SK-N-DZ (cell line): ENCODE measurements around the gene ATOX1.

Source experiments
- DNase-seq: peaks from one replicate; pipeline ENCODE4 v3.0.0-alpha.2; 2015; ENCODE audit warnings: low spot score

The ATOX1 gene

GRCh38 chr5:151734064-151734408 lies 24.4 kb downstream of the ATOX1 start:
- DNase-seq = no peak

DNA sequence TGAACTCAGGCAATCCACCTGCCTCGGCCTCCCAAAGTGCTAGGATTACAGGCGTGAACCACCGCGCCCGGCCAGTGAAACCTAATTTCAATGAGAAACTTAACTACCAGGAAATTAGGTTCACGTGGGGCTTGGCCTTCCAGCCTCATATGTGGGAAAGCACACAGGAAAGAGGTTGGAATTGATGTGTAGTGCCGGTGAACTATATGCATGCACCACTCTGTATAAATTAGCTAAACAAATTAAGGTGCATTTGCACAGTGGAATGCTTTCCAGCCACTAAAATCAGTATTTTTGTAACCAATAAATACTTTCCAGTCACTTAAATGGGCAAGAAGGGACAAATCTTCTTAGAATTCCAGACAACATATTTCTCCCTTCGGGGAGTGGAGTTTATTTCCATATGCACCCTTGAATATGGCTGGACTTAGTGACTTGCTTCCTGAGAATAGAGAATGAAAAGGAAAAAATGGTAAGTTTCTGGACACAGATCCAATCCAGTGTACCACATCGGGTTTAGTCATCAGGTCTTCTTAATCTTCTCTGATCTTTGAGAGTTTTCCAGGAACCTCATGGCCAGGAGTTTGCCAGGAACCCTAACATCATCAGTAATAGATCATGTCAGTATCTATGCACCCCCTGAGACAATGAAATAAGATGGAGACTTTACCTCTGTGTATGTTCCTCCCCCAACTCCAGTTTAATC lies 24.9 kb downstream of the ATOX1 start:
- DNase-seq = no peak

- DNase-seq = no peak
These were observed 28.1 kb downstream of the ATOX1 start for GRCh38 chr5:151730381-151730780.

- peak; percentile 44 for DNase-seq
These were observed 28.8 kb downstream of the ATOX1 start for GRCh38 chr5:151729597-151729996.

DNA sequence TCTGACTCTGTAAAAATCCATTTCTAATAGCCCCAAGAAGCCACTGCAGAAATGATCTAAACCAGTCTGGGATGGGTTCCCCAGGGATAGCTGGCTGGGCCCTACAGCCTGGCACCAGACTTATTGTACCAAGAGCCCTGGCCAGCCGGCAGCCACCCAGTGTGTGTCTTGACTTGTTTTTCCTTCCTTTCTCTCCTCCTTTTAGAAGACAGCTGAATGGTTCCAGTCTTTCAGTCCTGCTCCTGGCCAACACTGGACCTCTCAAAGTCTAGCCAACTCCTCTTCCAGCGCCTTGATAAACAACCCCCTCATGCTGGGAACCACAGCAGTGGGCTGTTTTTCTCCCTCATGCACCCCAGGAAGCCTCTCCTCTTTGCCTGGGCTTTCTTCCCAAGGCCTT lies 34.1 kb downstream of the ATOX1 start:
- DNase-seq = no peak

DNA sequence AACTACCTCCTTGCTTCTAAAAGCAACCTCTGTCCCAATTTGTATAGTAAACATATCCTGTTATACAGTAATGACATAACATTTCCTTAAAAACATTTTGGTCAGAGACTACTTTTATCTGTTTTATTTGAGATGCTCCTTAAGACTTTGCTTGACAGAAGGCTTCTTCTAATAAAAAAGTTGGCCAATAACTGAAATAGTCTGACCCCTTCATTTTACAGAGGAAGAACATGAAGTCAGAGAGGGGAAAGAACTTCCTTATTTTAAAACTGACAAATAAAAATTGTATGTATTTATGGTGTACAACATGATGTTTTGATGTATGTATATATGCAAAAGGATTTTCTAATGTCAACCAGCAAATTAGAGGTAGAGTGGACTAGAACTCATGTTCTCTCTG lies 35.9 kb downstream of the ATOX1 start:
- DNase-seq = no peak

DNA sequence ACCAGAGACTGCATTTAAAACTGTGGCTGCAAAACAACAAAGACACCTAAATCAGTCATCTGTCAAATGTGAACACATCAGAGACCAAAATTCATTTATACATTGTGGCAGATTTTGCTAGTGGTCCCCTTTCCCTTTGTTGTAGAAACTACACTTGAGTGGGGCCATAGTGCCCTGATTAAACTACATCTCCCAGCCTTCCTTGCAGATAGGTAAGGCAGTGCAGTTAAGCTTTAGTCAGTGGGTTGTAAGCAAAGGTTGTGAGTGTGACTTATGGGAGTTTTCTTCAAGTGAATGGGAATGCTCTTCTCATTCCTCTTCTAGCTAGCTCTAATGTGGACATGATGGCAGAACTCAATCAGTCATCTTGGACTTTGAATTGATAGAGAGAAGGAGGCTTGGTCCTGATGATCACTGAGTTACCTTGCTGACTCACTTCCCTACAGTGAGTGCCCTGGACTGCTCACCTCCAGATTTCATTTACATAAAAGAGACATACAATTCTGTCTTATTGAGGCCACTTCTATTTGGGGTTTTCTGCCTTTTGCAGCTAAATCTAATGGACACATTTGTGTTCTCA lies 36.5 kb downstream of the ATOX1 start:
- no peak for DNase-seq

DNA sequence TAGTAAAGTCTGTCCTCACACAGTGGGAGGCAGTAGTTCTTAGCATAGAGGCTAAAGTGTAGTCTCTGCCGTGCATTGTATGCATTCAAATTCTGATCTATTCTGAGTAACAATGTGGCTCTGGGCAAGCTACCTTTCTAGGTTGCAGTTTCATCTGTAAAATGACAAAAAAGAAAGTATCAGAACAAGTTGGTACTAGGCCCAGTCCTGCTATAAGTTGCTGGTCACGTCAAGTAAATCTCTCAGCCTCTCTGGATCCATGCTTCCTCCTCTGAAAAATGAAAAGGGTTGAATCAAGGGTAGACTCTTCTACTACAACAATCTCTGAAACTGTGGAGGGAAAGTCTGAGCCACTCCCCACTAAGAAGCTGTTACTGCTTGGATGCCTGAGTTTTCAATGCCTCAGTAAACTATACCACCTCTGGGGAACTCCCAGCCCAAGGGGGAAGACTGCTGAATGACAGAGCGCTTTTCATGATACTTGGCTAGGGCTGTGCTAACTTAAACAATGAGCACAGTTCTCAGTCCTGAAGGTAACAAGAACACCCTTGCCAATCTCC lies 37.3 kb downstream of the ATOX1 start:
- DNase-seq = no peak

DNA sequence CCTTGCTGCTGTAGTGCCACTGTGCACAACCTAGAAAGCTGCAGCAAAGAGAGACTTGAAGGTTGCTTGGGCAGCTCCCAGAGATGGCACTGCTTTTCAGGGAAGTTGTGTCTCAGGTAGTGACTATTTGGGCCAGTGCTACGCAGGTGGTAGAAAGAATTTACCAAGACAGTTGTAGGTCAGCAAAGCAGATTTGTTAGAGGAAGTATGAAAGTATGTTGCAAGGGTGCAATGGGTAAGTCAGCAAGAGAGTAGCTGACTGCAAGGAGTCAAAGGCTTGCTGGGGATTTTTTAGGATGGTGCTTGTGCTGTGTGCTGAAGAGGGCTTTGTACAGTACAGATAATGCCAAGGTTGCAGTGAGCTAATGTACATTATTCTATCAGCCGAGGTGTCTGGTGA lies 38.2 kb downstream of the ATOX1 start:
- DNase-seq = no peak

DNA sequence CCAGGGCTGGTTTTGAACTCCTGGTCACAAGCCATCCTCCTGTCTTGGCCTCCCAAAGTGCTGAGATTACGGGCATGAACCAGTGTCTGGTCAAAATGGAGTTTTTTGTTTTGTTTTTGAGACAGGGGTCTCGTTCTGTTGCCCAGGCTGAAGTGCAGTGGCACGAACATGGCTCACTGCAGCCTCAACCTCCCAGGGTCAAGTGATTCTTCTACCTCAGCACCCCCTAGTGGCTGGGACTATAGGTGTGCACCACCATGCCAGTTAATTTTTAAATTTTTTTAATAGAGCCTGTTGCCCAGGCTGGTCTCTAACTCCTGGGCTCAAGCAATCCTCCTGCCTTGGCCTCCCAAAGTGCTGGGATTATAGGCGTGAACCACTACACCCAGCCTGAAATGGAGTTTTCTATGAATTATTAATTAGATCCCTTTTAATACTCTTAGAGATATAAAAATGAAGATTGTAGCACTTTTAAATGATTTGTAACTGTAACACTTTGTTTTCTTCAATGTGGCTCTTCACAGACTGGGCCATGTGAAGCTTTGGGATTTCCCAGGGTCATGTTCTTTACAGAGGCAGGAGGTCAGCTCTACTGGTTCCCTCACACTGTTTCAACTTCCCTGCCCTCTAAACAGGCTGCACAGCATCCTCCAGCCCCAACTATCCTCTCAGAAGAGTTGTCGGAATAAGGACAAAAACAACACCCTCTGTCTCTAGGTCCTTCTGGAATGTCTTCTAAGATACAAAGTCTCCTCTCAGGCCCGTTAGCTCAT lies 39.0 kb downstream of the ATOX1 start:
- no peak for DNase-seq

- no peak for DNase-seq
These were observed 39.8 kb downstream of the ATOX1 start for GRCh38 chr5:151718646-151719045.

GRCh38 chr5:151718153-151718552 lies 40.3 kb downstream of the ATOX1 start:
- no peak for DNase-seq

- DNase-seq = no peak
These were observed 41.0 kb downstream of the ATOX1 start for GRCh38 chr5:151717416-151717815.

DNA sequence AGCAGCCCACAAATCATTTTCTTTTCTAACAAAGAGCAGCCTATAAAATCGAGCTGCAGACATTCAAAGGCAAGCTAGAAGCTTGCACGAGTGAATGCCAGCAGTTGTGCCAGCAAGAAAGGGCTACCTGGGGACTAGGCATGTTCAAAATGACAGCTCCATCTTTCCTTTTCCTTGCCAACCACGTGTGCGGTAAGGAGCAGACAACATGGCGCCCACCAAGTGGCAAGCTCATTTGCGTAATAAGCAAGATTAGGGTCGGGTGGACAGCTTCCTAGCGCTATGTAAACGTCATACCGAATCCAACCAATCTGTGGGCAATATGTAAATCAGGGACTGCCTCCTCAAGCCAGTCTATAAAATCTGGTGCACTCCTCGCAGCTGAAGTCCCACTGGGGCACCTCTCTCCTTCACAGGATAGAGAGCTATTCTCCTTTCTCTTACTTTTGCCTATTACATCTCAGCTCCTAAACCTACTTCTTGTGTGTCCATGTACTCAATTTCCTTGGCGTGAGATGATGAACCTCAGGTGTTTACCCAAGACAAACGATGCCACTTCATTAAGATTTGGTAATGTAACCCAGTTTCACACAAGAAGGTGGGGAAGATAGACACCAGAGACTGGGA lies 49.2 kb downstream of the ATOX1 start:
- no peak for DNase-seq

DNA sequence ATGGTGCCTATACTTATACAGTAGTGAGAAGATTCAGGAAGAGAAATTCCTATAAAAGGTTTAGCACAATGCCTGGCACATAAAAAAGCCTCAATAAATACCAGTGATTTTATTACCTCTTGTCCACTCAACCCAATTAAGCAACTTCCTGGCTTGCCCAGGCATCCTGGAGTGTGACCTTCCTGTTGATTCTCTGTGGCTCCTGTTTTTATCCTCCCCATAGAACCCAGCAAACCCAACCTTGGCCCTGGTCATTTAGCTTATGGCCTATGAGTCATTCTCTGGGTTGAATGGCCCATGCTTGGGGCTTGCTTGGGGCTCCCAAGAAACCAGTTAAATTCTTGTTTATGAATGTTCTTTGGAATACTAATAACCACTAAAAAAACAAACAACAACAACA lies 50.3 kb downstream of the ATOX1 start:
- no peak for DNase-seq

- peak; percentile 57 for DNase-seq
These were observed 50.9 kb downstream of the ATOX1 start for GRCh38 chr5:151707567-151707966.

DNA sequence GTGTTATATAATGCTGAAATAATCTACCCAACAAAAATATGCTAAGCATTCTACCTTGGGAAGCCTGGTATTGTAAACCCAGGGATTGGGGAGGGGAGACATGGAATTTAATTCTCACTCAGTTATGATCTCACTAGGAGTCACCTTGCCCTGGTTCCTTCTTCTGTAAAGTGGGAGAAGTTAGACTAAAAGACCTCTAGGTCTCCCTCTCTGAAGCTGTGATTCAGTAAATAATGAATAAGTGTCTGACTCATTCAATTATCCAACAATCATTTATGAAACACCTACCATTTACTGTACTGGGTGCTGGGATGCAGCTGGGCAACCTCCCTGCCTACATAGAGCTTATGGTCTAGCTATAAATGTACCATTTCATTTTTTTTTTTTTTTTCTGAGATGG lies 51.5 kb downstream of the ATOX1 start:
- DNase-seq = no peak

DNA sequence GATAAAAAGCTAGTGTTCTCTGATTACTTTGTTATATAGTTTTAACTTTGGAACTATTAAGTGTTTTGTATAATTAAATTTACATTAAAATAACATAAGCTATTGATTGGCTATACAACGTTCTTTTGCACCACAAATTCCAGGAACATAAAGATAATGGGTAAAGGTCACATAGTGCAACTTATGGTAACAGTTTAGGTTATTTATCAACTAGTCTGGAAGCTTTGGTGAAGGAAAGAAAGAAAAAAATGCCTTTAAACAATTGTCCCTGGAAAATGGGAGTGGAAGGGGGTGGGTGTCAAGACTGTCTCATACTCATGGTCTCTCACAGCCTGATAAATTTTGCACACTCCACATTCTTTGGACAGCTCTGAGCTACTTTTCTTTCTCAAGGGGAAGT lies 54.7 kb downstream of the ATOX1 start:
- DNase-seq = no peak

- DNase-seq = peak; percentile 92
These were observed 55.2 kb downstream of the ATOX1 start for GRCh38 chr5:151703227-151703626.

GRCh38 chr5:151700820-151701219 lies 57.6 kb downstream of the ATOX1 start:
- DNase-seq = no peak

DNA sequence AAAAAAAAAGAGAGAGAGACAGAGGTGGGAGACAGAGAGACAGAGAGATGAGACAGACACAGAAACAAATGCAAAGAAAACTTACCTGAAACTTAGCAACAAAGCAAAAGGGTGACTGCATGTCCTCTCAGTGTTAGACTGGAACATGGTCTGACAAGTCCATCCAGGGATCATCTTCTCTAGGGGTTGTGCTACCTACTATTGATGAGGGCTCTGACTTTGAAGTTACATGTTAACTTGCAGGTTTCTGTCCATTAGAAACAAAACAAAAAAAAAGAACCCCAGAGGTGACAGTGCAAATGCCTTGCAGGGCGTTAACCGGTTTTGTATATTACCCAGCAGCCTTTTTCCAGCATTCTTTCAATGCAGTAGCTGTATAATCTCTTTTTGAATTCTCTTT lies 58.1 kb downstream of the ATOX1 start:
- no peak for DNase-seq
